CD4-positive, alpha-beta T cell treated with Interleukin-15 for 4 hours (primary cell): ENCODE data around the gene GLRA2.

Experiments used
- DNase-seq: peaks from one replicate; pipeline ENCODE4 v3.0.0-alpha.2; 2020; ENCODE audit warnings: low spot score

The GLRA2 gene

GRCh38 chrX:14700982-14701381 lies 171.6 kb downstream of the GLRA2 start:
- DNase-seq, result no peak

- no peak for DNase-seq
These were observed 172.8 kb downstream of the GLRA2 start for GRCh38 chrX:14702145-14702544.

- DNase-seq, result no peak
These were observed 182.8 kb downstream of the GLRA2 start for GRCh38 chrX:14712096-14712495.

GRCh38 chrX:14717949-14718348 lies 188.6 kb downstream of the GLRA2 start:
- DNase-seq, result no peak

GRCh38 chrX:14718403-14718802 lies 189.1 kb downstream of the GLRA2 start:
- DNase-seq, result no peak

- DNase-seq, result no peak
These were observed 199.7 kb downstream of the GLRA2 start for GRCh38 chrX:14729058-14729457.

GRCh38 chrX:14738643-14739042 lies 209.3 kb downstream of the GLRA2 start:
- no peak for DNase-seq

- no peak for DNase-seq
These were observed 224.1 kb downstream of the GLRA2 start for GRCh38 chrX:14753441-14753840.

- no peak for DNase-seq
These were observed 228.7 kb downstream of the GLRA2 start for GRCh38 chrX:14758029-14758491.

- DNase-seq, result no peak
These were observed 246.1 kb downstream of the GLRA2 start for GRCh38 chrX:14775416-14775815.

- DNase-seq, result no peak
These were observed 247.6 kb downstream of the GLRA2 start for GRCh38 chrX:14776901-14777300.

- DNase-seq, result no peak
These were observed 248.2 kb downstream of the GLRA2 start for GRCh38 chrX:14777525-14777924.

GRCh38 chrX:14779580-14779979 lies 250.2 kb downstream of the GLRA2 start:
- no peak for DNase-seq
